DOHH2 (cell line): Measurements from ENCODE around the gene HSFX4.
"Not testable (repeated sequence)": the region's sequence is repeated elsewhere in the genome, so short reads cannot be mapped to it uniquely, and the experiment has no call there.

Source experiments
- H3F3A ChIP-seq: fragments of 200-600 bp; sonication (generic), shearing (Covaris generic); 2 replicates; pipeline ENCODE4 v1.6.0; 2016; ENCODE audit warnings: antibody characterized with exemption, mild to moderate bottlenecking; ENCODE audit not compliant: control insufficient read depth, insufficient read depth
- H3K27ac ChIP-seq: fragments of 200-600 bp; sonication (generic); 2 replicates; pipeline ENCODE4 v1.5.1; 2014; ENCODE audit warnings: low read depth, mild to moderate bottlenecking, low read length, moderate library complexity
- H3K27me3 ChIP-seq: fragments of 200-600 bp; sonication (generic); 2 replicates; pipeline ENCODE4 v1.6.1; 2014; ENCODE audit warnings: mild to moderate bottlenecking, low read length, mixed read lengths; ENCODE audit not compliant: control insufficient read depth
- H3K36me3 ChIP-seq: fragments of 200-600 bp; sonication (generic); 2 replicates; pipeline ENCODE4 v1.6.1; 2014; ENCODE audit warnings: mild to moderate bottlenecking, low read length, moderate library complexity, mixed read lengths; ENCODE audit not compliant: control insufficient read depth
- H3K4me1 ChIP-seq: fragments of 200-600 bp; sonication (generic); 2 replicates; pipeline ENCODE4 v1.6.1; 2014; ENCODE audit warnings: mild to moderate bottlenecking, low read length, mixed read lengths; ENCODE audit not compliant: control insufficient read depth
- H3K4me2 ChIP-seq: fragments of 200-600 bp; sonication (generic); 2 replicates; pipeline ENCODE4 v1.6.0; 2014; ENCODE audit warnings: mild to moderate bottlenecking, low read length, moderate library complexity
- H3K4me3 ChIP-seq: fragments of 200-600 bp; sonication (generic); 2 replicates; pipeline ENCODE4 v1.5.1; 2014; ENCODE audit warnings: mild to moderate bottlenecking, low read length, mixed read lengths
- H3K79me2 ChIP-seq: fragments of 200-600 bp; sonication (generic); 2 replicates; pipeline ENCODE4 v1.6.1; 2014; ENCODE audit warnings: mild to moderate bottlenecking, low read length, mixed read lengths; ENCODE audit not compliant: control insufficient read depth
- H3K9me2 ChIP-seq: fragments of 200-600 bp; sonication (generic); replicated peaks from 2 replicates; pipeline ENCODE4 v1.6.1; 2014; ENCODE audit warnings: mild to moderate bottlenecking, low read length, mixed read lengths; ENCODE audit not compliant: control insufficient read depth
- H3K9me3 ChIP-seq: fragments of 200-600 bp; sonication (generic); 2 replicates; pipeline ENCODE4 v1.6.1; 2014; ENCODE audit warnings: antibody characterized with exemption, low read length, mixed read lengths; ENCODE audit not compliant: control insufficient read depth, insufficient read depth
- H4K20me1 ChIP-seq: fragments of 200-600 bp; sonication (generic); 2 replicates; pipeline ENCODE4 v1.6.0; 2014; ENCODE audit warnings: low read depth, mild to moderate bottlenecking, antibody characterized with exemption, low read length, moderate library complexity; ENCODE audit not compliant: control insufficient read depth, insufficient read depth

The HSFX4 gene

GRCh38 chrX:149927964-149928258, 1.5 kb upstream of the HSFX4 start:
- H3K27me3 ChIP-seq, H3K9me3 ChIP-seq, H3K79me2 ChIP-seq, H3F3A ChIP-seq, H3K36me3 ChIP-seq, H3K27ac ChIP-seq, H3K4me2 ChIP-seq, H3K4me1 ChIP-seq, H4K20me1 ChIP-seq, H3K4me3 ChIP-seq, H3K9me2 ChIP-seq: not testable (repeated sequence)

DNA sequence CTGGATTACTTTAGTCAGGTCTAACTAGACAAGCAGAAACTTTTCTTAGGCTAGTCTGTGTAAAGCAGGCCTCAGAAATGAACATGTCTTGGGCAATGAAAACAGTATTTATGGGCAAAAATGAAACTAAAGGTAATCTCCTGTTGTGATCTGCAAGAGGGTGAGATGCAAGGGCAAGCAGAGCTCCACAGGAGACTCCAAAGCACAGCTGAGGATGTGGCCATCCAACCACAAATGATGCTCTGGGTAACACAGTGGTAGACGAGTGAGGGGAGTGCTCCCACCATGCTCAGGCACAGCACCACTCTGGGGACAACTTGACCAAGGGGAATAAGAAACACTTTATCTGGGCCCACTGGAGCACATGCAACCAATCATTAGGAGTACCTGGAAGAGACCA, 738 bp upstream of the HSFX4 start:
- H3K4me2 ChIP-seq, H3K27me3 ChIP-seq, H3F3A ChIP-seq, H3K4me1 ChIP-seq, H3K27ac ChIP-seq, H3K79me2 ChIP-seq, H3K36me3 ChIP-seq, H3K9me2 ChIP-seq, H3K4me3 ChIP-seq, H3K9me3 ChIP-seq, H4K20me1 ChIP-seq: not testable (repeated sequence)

- H3K9me2 ChIP-seq, H3K79me2 ChIP-seq, H4K20me1 ChIP-seq, H3F3A ChIP-seq, H3K9me3 ChIP-seq, H3K4me2 ChIP-seq, H3K27ac ChIP-seq, H3K4me3 ChIP-seq, H3K27me3 ChIP-seq, H3K4me1 ChIP-seq, H3K36me3 ChIP-seq: not testable (repeated sequence)
Measured at GRCh38 chrX:149931355-149931754, 2.0 kb downstream of the HSFX4 start.

DNA sequence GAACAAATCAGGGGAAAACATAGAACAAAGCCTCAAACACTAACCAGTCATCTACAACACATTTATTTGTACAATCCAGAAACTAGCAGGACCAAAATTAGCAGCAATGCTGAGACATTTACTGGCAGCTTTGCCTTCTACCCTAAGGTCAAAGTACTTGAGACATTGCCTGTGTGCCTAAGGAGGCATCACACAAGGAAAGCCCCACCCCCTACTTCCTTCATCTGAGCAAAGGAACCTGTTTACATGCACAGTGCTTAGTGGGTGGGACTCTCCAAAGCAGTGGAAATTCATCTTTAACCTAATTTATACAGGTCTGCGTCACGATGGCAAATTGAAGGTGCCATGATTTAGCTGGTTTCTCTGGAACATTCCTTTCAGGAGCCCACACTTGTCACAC, 2.8 kb downstream of the HSFX4 start:
- H3K9me3 ChIP-seq, H3K79me2 ChIP-seq: not testable (repeated sequence)

DNA sequence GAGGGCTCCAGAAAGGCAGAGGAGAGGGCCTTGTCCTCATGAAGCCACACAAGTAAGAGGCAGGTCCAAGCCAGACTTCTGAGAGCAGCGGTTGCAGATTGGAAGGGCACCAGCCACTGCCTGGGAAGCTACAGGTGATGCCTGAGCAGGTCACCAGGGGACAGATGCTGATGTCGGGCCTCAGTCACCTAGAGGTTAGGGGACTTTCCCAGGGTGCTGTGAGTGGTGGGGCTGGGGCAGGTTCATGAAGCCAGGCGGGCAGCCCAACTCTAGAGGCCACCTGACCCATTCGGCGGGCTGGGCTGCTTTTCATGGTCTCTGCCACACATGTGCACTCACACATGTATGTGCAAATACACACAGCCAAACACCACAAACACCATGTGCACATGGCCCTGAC, 3.6 kb downstream of the HSFX4 start:
- H3K9me2 ChIP-seq, H3K27me3 ChIP-seq, H3K4me3 ChIP-seq, H4K20me1 ChIP-seq, H3K27ac ChIP-seq, H3K4me2 ChIP-seq, H3K4me1 ChIP-seq, H3K79me2 ChIP-seq, H3K36me3 ChIP-seq, H3K9me3 ChIP-seq, H3F3A ChIP-seq: not testable (repeated sequence)

More for the DNA sequence above, 2.8 kb downstream of the HSFX4 start:
- H3F3A ChIP-seq, H3K4me1 ChIP-seq, H3K36me3 ChIP-seq, H3K27ac ChIP-seq, H3K9me2 ChIP-seq, H3K4me2 ChIP-seq, H3K4me3 ChIP-seq, H4K20me1 ChIP-seq, H3K27me3 ChIP-seq: not testable (repeated sequence)

DNA sequence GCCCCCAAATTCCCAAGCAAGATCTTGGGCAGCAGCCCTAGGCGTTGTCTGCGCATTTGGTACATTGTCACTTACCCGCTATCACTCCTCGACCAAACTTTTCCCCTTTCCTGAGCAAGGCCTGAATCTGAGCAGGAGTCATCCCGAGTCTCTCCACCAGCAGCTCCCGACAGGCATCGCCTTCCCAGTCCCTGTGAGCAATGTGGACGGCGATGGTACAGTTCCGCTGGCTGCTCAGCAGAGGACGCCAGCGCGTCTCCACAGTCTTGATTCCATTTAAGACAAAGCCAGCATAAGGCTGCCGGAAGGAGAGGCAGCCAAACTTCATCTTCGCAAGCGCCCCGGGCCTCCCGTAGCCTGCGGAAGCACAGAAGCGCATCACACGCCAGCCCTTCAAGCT, 4.2 kb downstream of the HSFX4 start:
- not testable (repeated sequence) for H3K4me3 ChIP-seq, H3K4me2 ChIP-seq, H3K36me3 ChIP-seq, H3K9me2 ChIP-seq, H3K27ac ChIP-seq, H3K27me3 ChIP-seq, H3F3A ChIP-seq, H3K4me1 ChIP-seq, H3K9me3 ChIP-seq, H4K20me1 ChIP-seq
- H3K79me2 ChIP-seq = peaks cover 13% of the 10 kb centered on the region

DNA sequence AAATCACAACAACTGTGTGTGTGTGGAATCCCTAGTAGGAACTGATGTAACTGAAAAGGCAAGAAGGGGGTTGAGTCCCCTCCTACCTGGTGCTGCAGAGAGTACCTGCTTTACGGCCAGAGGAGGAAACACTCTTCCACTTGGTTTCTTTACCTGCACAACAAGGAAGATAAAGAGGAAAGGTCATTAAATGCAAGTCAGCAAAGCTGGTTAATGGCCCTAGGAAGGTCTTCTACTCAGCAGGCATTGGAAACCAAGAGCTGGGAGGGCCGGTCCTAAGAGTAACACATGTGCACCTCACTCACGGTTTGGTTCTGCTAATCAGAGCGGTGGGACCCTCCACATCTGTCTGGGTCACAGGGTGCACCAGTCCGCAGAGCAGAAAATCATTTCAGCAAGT, 8.0 kb downstream of the HSFX4 start:
- not testable (repeated sequence) for H3K27me3 ChIP-seq, H4K20me1 ChIP-seq, H3K9me3 ChIP-seq, H3K36me3 ChIP-seq, H3K4me1 ChIP-seq, H3F3A ChIP-seq, H3K9me2 ChIP-seq, H3K27ac ChIP-seq
- H3K79me2 ChIP-seq = peaks cover 13% of the 10 kb centered on the region
- peak overlapping the region; percentile 73 for H3K4me2 ChIP-seq
- H3K4me3 ChIP-seq = peak overlapping the region; percentile 87
